HG03039 (cell line): ENCODE measurements around the gene ZFPM1.

Experiments
- ATAC-seq: cut with Tn5 transposase; IDR thresholded peaks from one replicate; pipeline ENCODE4 v1.9.1; 2021; ENCODE audit warnings: mild to moderate bottlenecking, moderate library complexity; ENCODE audit not compliant: unreplicated experiment

Gene ZFPM1

DNA sequence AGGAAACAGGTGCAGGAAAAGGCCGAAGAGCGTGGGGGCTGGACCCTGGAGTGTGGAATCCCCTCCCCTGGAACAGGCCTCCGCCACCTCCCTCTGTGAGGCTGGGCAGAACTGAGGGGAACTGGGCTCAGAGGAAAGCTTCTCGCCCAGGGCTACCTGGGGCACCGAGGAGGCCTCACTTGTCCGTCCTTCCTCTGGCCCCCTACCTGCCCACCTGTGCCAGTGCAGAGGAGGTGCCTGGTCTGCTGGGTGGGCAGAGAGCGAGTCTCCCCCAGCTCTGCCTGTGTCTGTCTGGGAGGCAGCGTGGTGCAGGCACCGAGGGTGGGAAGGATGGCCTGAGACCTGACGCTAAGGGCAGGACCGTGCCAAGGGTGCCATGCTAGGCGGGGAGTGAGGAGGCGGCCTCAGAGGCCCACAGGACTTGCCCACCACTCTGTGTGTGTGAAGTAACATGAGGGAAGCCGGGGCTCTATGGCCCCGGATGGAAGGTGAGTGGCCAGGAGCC, 42.2 kb downstream of the ZFPM1 start:
- no peak for ATAC-seq

DNA sequence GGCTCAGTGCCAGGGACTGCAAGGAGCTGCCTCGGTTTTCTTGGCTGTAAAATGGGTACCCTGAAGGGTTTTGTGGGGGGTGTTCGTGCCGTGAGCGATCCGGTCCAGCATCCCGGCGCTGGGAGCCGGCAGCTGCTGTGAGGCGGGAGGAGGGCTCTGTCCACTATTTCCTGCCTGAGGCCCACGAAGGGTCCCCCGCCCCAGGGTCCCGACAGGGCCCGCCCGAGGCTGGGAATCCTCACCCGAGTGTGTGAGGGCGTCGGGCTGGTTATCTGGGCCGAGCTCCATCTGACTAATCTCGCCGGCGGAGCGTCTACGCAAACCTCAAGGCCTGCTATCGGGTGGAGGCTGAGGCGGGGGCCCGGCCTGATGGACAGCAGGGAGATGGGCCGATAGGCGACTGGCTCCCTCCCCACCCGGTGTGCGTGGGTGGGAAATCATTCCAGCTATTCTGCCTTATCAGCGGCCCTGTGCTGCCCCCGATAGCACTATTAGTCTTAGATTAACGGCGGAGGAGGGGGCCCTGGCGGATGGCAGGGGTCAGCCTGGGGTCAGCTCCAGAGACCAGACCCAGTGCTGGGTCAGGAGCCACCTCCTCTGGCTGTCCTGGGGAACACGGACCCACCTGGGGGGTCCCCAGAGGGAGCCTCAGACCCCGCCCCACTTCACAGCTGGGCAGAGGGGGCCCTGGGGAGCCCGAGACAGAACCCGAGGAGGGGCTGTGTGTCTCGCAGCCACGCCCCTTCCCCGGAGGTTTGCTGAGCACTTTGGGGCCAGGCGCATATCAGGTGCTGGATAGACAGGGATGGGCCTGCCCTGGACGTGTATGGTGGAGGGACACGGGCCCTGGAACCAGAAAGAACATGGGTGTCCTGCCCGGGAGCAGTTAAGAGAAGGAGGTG, 44.7 kb downstream of the ZFPM1 start:
- ATAC-seq = no peak

GRCh38 chr16:88498576-88499208, 45.6 kb downstream of the ZFPM1 start:
- ATAC-seq = no peak

DNA sequence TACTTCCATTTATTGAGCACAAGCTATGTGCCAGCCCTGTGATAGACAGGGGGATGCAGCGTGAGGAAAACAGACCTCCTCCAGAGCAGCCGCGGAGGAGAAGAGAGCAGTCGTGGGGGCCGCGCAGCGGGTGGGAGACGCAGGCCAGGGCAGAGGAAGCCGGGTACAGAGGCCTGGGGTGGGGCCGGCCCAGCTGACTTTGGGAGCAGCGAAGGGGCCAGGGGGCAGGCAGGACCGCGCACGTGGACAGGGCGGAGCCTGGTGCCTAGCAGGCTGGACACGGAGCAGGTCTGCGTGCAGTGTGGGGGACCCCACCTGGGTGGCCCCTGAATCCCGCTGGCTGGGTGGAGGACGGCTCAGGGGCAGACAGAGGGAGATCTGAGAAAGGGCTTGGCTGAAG, 46.2 kb downstream of the ZFPM1 start:
- ATAC-seq = no peak

GRCh38 chr16:88499836-88500251, 46.8 kb downstream of the ZFPM1 start:
- no peak for ATAC-seq

DNA sequence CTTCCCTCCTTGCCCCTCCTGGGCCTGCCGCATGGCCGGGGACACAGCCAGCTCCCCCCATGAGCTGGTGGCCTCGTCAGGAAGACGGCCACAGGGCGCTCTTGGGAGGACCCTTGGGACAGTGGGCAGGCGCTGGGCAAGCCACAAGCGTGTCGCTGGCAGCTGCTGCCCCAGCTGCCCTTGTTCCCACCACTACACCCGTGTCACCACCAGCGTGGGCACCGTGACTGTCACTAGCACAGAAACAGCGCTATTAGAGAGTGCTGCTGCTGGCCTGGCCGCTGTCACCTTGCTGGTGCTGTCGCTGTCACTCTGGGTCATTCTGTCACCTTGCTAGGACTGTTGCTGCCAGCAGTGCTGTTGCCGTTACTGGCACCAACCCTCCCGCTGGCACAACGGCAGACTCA, 47.2 kb downstream of the ZFPM1 start:
- no peak for ATAC-seq

- no peak for ATAC-seq
Measured at GRCh38 chr16:88502371-88502770, 49.3 kb downstream of the ZFPM1 start.

DNA sequence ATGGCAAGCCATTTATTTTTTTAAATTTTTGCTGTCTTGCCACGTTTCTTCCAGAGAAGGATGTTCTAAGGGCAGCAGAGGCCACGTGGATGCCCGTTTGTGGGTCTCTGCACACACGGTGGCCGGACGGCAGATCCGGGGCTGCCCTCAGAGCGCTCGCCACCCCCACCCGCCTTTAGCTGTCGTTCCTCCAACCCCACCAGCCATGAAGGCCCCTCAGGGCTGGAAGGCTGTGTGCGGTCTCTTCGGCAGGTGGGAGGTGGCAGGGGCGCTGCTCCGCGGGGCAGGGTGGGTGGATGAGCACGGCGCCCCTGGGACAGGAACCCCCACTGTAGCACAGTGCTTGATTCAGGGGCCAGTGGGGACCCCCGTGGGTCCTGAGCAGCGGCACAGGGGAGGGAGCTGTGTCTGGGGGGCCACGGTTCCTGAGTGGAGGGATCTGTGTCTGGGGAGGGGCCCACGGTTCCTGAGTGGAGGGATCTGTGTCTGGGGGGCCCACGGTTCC, 49.7 kb downstream of the ZFPM1 start:
- ATAC-seq = no peak

DNA sequence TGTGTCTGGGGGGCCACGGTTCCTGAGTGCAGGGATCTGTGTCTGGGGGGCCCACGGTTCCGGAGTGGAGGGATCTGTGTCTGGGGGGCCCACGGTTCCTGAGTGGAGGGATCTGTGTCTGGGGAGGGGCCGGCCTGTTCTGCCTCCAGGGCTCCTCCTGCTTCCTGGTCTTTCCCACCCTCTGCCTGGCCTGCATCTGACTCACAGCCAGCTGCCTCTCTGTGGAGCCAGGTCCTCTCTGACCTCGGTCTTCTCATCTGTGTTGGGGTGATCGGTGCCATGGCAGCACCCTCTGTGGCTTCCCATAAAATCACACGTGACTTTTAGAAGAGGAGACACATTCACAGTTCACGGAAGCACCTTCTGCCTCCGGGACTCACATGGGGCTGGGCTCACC, 50.3 kb downstream of the ZFPM1 start:
- ATAC-seq = no peak

GRCh38 chr16:88503771-88504488, 50.9 kb downstream of the ZFPM1 start:
- ATAC-seq = no peak

DNA sequence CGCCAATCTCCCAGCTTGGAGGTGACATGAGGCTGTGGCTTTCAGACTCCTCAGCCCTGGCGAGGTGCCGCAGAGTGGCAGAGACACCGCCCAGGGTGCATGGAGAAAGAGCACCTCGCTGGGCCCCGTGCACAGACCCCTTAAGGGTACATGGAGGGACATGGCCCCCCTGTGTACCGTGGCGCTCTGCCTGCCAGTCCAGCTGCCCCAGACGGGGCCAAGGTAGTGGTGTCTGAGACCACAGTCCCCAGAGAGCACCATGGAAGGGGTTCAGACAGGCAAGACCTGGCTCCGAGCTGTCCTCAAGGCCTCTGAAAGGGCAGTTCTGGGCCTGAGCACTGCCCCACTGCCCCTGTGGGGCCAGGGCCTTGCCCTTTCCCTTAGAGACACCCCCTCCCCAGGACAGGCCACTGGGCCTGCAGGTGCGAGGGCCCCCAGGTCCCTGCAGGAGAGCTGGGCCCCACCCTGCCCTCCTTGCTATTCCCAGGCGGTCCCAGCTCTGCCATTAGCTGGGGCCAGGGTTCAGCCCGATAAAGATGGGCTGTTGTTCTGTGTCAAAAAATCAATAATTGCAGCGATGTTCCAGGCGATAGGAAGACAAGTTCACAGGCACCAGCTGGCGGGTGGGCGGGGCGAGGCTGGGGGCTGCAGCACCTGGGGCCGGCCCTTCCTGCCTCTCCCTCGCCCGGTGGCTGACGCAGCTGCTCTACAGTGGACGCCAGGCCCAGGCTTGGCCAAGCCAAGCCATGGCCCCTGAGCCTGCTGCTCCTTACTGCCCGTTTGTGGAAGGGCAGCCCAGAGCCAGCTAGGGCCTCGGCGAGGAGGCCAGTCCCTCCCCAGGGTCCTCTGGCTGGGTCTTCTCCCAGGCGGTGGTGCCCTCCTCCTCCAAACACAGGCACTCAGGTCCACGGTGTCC, 51.7 kb downstream of the ZFPM1 start:
- ATAC-seq = no peak

DNA sequence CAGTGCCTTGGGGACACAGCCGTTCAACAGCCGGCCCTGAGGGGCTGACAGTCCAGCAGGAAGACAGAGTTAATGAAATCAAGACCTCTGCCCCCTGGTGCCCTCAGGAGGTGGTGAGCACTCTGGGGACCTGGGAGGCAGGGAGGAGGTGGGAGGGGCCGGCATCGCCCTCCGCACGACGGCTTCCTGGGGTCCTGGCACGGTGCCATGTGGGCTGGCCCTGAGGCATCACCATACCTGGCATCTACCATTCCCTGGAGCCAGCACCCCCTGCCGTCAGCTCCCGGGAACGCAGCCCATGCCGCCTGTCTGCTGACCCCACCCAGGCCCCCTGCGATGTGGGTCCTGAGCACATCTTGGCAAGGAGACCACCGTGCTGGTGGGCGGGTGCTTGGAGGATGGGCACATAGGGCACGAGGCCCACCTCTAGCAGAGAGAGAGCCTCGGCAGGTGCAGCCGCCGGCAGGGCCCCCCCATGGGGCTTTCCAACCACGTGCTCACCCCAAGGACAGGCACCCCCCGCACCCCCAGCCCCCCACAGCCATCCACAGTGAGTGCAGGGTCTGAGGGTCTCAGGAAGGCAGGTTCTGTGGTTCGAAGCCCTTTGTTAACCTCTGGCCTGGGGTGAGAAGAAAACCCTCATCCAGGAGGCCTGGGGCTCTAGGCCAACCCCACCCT, 52.5 kb downstream of the ZFPM1 start:
- no peak for ATAC-seq

DNA sequence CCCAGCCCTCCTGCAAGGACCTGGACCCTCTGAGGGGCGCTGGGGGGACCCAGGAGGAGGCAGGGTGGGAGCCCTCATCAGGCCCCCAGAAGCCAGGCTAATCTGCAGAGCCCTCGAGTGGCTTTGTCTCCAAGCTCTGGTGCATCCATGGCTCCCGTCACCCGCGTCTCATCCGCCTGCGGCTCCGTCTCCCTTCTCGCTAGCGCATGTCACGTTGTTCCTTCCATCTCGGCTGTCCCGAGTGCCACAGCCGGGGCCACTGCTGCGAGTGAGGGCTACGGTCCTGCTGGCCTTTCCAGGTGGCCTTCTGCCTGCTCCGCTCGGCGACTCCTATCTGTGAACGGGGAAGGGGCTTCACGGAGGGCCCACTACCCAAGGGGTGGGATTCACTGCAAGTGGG, 53.6 kb downstream of the ZFPM1 start:
- no peak for ATAC-seq

GRCh38 chr16:88507231-88507743, 54.2 kb downstream of the ZFPM1 start:
- no peak for ATAC-seq

DNA sequence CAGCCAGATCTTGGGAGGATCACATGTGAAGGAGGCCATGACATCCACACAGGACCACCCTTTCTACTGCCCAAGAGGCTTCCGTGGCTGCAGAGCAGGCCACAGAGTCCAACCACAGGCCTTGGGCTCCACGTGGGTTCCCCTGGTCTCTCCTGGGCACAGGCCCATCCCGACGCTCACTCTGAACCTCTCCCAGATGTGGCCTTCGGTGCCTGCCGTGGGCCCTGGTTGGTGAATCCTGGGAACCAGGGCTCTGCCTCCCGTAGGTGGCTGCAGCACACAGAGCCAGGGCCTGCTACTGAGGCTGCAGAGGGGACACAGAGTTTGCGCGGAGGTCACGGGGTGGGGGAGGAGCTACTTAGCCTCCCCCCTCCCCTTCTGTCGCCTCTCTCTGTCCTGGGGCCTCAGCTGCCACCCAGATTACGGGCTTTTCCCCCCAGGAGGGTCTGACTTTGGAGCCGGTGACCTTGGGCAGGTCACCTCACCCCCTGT, 55.3 kb downstream of the ZFPM1 start:
- ATAC-seq = no peak

DNA sequence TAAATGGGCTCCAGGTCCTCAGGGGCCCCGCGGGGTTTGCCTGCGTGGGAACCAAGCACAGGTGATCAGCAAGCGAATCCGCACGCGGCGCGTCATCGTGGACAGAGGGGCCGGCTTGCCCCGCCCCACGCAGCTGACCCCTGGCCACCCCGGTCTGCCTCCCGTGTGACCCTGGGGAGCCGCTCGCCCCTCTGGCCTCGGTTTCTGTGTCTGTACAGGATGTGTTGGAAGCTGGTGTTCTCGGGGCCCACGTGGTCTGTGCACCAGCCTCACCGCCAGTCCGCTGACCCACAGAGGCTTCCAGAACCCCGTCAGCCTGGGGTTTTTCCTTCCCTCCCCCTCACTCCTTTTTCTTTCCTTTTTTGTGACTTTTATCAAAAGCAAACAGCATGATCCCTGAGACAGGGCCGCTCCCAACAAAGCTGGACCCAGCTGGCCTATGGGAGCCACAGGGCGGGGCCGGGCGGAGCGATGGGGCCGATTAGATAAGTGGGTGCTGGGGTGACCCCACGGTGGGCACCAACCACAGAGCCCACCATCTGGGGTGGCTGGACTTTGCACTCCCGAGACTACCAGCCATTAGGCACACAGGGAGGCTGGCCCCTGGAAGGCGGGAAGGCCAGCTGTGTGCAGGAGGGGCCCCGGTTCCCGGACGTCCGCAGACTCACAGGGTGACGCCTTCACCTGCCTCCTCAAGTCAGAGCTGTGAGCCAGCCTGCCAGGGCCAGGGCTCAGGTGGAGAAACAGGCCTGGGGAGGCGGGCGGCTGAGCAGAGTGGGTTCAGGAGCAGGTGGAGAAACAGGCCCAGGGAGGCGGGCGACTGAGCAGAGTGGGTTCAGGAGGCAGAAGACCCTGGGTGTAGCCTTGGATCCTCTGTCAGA, 56.0 kb downstream of the ZFPM1 start:
- no peak for ATAC-seq

DNA sequence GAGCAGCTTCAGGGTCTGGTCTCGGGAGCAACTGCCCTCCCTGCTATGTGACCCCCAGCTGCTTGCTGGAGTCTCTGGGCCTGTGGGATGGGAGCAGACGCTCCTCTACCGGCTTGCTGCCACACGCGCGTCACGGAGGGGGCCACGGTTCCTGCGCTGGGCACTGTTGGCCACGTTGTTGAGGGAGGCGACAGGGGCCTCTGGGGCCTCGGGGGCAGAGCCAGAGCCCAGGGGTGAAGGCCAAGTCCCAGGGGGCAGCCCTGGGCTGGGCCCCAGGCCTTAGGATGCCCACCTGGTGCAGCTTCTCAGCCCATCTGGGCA, 56.6 kb downstream of the ZFPM1 start:
- ATAC-seq = no peak
